HEK293 (cell line): ENCODE results near the gene ELOVL6.

Experiments used
- CTCF ChIA-PET: fragments of 350-600 bp; formaldehyde crosslinking; extraction: SDS; loops from one replicate; lab custom pipeline; 2021; ENCODE audit warnings: antibody characterized with exemption; lab: Yijun Ruan, JAX
- POLR2A ChIA-PET: fragments of 300-600 bp; formaldehyde crosslinking; extraction: SDS; loops from one replicate; lab custom pipeline; 2020; ENCODE audit warnings: antibody characterized with exemption, inconsistent platforms; lab: Yijun Ruan, JAX
- H3K27ac ChIP-seq: fragments of 200-500 bp; sonication (Bioruptor generic); 2 replicates; pipeline ENCODE4 v1.5.1; 2014; ENCODE audit warnings: low read depth, low read length, control low read depth, inconsistent platforms; ENCODE audit errors: extremely low read depth
- H3K36me3 ChIP-seq, 2 experiments: fragments of 200-500 bp in 1 of 2; sonication (Bioruptor generic) in 1 of 2; 1 replicate in 1 of 2; 2 replicates in 1 of 2; pipeline ENCODE4 v1.5.1; 2014 to 2017; ENCODE audit warnings: inconsistent platforms in 2 of 2, low read length in 2 of 2; ENCODE audit not compliant: control insufficient read depth in 2 of 2, insufficient read depth in 1 of 2
- H3K4me1 ChIP-seq: fragments of 200-500 bp; sonication (Bioruptor generic); 2 replicates; pipeline ENCODE4 v1.5.1; 2014; ENCODE audit warnings: mild to moderate bottlenecking, low read length, inconsistent platforms; ENCODE audit not compliant: control insufficient read depth, insufficient read depth
- H3K4me3 ChIP-seq: 2 replicates; pipeline ENCODE4 v1.5.1; 2011; ENCODE audit warnings: low read depth, mild to moderate bottlenecking, control low read depth, low read length, moderate library complexity
- H3K9me3 ChIP-seq: fragments of 200-500 bp; sonication (Bioruptor generic); 2 replicates; pipeline ENCODE4 v1.5.1; 2014; ENCODE audit warnings: low read depth, low read length, inconsistent platforms; ENCODE audit not compliant: control insufficient read depth, insufficient read depth
- HOXD13 ChIP-seq: sonication (generic); formaldehyde crosslinking; IDR thresholded peaks from 2 replicates; pipeline ENCODE4 v1.8.0; 2022; ENCODE audit warnings: missing genetic modification reagents, borderline replicate concordance
- KLF9 ChIP-seq: fragments of 450-650 bp; formaldehyde crosslinking; IDR thresholded peaks from 2 replicates; pipeline ENCODE4 v1.5.1; 2016; ENCODE audit warnings: missing biosample characterization, missing genetic modification characterization, low read depth
- PBX3 ChIP-seq: sonication (generic); formaldehyde crosslinking; IDR thresholded peaks from 2 replicates; pipeline ENCODE4 v1.8.1; 2022; ENCODE audit warnings: mild to moderate bottlenecking, moderate library complexity, missing genetic modification reagents
- SALL2 ChIP-seq: fragments of 450-650 bp; formaldehyde crosslinking; IDR thresholded peaks from 2 replicates; pipeline ENCODE4 v1.5.0; 2017; ENCODE audit warnings: missing biosample characterization, mild to moderate bottlenecking, missing genetic modification characterization, borderline replicate concordance
- SETDB1 ChIP-seq: IDR thresholded peaks from one replicate; pipeline ENCODE4 v1.6.1; 2017; ENCODE audit warnings: mild to moderate bottlenecking, low read length, moderate library complexity, mixed read lengths; ENCODE audit not compliant: insufficient read length
- ZBTB1 ChIP-seq: fragments of 450-650 bp; formaldehyde crosslinking; IDR thresholded peaks from 2 replicates; pipeline ENCODE4 v1.5.1; 2016; ENCODE audit warnings: missing biosample characterization, missing genetic modification characterization
- ZEB2 ChIP-seq: fragments of 450-650 bp; formaldehyde crosslinking; IDR thresholded peaks from 2 replicates; pipeline ENCODE4 v1.5.1; 2016; ENCODE audit warnings: missing biosample characterization, missing genetic modification characterization
- ZFHX2 ChIP-seq: fragments of 450-650 bp; formaldehyde crosslinking; conservative IDR thresholded peaks from 2 replicates; pipeline ENCODE4 v1.5.1; 2016; ENCODE audit warnings: missing biosample characterization, missing genetic modification characterization
- ZFP3 ChIP-seq: fragments of 450-650 bp; formaldehyde crosslinking; IDR thresholded peaks from 2 replicates; pipeline ENCODE4 v1.5.1; 2016; ENCODE audit warnings: low read depth, missing biosample characterization, missing genetic modification characterization
- ZFP37 ChIP-seq: fragments of 450-650 bp; formaldehyde crosslinking; IDR thresholded peaks from 2 replicates; pipeline ENCODE4 v1.5.1; 2016; ENCODE audit warnings: missing biosample characterization, missing genetic modification characterization
- ZNF202 ChIP-seq: fragments of 450-650 bp; formaldehyde crosslinking; IDR thresholded peaks from 2 replicates; pipeline ENCODE4 v1.5.1; 2016; ENCODE audit warnings: missing biosample characterization, missing genetic modification characterization, borderline replicate concordance
- ZNF274 ChIP-seq, 2 experiments: fragments of 200-500 bp in 1 of 2; fragments of 450-650 bp in 1 of 2; sonication (Bioruptor generic) in 1 of 2; formaldehyde crosslinking in 1 of 2; IDR thresholded peaks; 2 replicates each; pipeline versions ENCODE4 v1.5.1 to v1.6.1; 2014 to 2016; ENCODE audit warnings: borderline replicate concordance in 1 of 2, inconsistent platforms in 1 of 2, low read length in 1 of 2, missing biosample characterization in 1 of 2, missing genetic modification characterization in 1 of 2
- ZNF280D ChIP-seq: fragments of 450-650 bp; formaldehyde crosslinking; IDR thresholded peaks from 2 replicates; pipeline ENCODE4 v1.5.1; 2016; ENCODE audit warnings: missing biosample characterization, missing genetic modification characterization
- ZNF341 ChIP-seq: fragments of 450-650 bp; formaldehyde crosslinking; IDR thresholded peaks from 2 replicates; pipeline ENCODE4; 2016; ENCODE audit warnings: low read depth, missing biosample characterization, missing genetic modification characterization
- ZNF350 ChIP-seq: fragments of 450-650 bp; formaldehyde crosslinking; IDR thresholded peaks from 2 replicates; pipeline ENCODE4 v1.5.0; 2017; ENCODE audit warnings: missing biosample characterization, mild to moderate bottlenecking, missing genetic modification characterization
- ZNF48 ChIP-seq: fragments of 450-650 bp; formaldehyde crosslinking; IDR thresholded peaks from 2 replicates; pipeline ENCODE4 v1.5.1; 2016; ENCODE audit warnings: missing biosample characterization, missing genetic modification characterization
- ZNF514 ChIP-seq: fragments of 450-650 bp; formaldehyde crosslinking; IDR thresholded peaks from 2 replicates; pipeline ENCODE4 v1.5.1; 2016; ENCODE audit warnings: missing biosample characterization, missing genetic modification characterization
- ZNF555 ChIP-seq: fragments of 450-650 bp; formaldehyde crosslinking; conservative IDR thresholded peaks from 2 replicates; pipeline ENCODE4 v1.5.1; 2017; ENCODE audit warnings: missing biosample characterization, mild to moderate bottlenecking, missing genetic modification characterization, inconsistent platforms
- ZNF624 ChIP-seq: fragments of 450-650 bp; formaldehyde crosslinking; IDR thresholded peaks from 2 replicates; pipeline ENCODE4 v1.5.1; 2017; ENCODE audit warnings: missing biosample characterization, missing genetic modification characterization
- ZNF626 ChIP-seq: fragments of 450-650 bp; sonication (Bioruptor Pico); formaldehyde crosslinking; IDR thresholded peaks from 2 replicates; pipeline ENCODE4 v1.5.1; 2018; ENCODE audit warnings: missing biosample characterization, missing genetic modification characterization, inconsistent platforms
- ZNF692 ChIP-seq: fragments of 450-650 bp; formaldehyde crosslinking; IDR thresholded peaks from 2 replicates; pipeline ENCODE4 v1.5.1; 2016; ENCODE audit warnings: missing biosample characterization, missing genetic modification characterization
- ZNF777 ChIP-seq: fragments of 450-650 bp; formaldehyde crosslinking; IDR thresholded peaks from 2 replicates; pipeline ENCODE4 v1.5.1; 2017; ENCODE audit warnings: missing biosample characterization, missing genetic modification characterization, borderline replicate concordance
- ZSCAN16 ChIP-seq: fragments of 450-650 bp; formaldehyde crosslinking; IDR thresholded peaks from 2 replicates; pipeline ENCODE4 v1.5.1; 2016; ENCODE audit warnings: missing biosample characterization, missing genetic modification characterization
- ZSCAN23 ChIP-seq: fragments of 450-650 bp; formaldehyde crosslinking; IDR thresholded peaks from 2 replicates; pipeline ENCODE4 v1.5.1; 2016; ENCODE audit warnings: missing biosample characterization, missing genetic modification characterization
- TF ChIP-seq, protein P1 (sequence below): fragments of 450-650 bp; formaldehyde crosslinking; IDR thresholded peaks from 2 replicates; pipeline ENCODE4 v1.5.1; 2016; ENCODE audit warnings: missing biosample characterization, missing genetic modification characterization
- TF ChIP-seq, protein P2 (sequence below): fragments of 450-650 bp; formaldehyde crosslinking; IDR thresholded peaks from 2 replicates; pipeline ENCODE4 v1.5.1; 2016; ENCODE audit warnings: missing biosample characterization, missing genetic modification characterization

Gene ELOVL6

DNA sequence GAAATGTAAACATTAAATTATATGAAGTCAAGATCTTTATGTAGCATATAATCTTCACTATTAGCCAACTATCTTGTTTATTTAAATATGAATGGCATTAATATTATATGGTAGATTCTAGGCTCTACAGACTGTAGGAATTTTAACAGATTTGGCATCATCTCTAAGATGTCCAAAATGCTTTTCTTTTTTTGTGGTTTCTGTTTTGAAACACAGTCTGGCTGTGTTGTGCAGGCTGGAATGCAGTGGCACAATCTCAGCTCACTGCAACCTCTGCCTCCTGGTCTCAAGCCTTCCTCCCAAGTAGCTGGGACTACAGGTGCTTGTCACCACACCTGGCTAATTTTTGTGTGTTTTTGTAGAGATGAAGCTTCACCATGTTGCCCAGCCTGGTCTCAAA is 76.2 kb downstream of the ELOVL6 start (continued):
- TF ChIP-seq SALL2: no peak
- no peak for TF ChIP-seq ZNF280D
- TF ChIP-seq, all 188 proteins: peak for 0

DNA sequence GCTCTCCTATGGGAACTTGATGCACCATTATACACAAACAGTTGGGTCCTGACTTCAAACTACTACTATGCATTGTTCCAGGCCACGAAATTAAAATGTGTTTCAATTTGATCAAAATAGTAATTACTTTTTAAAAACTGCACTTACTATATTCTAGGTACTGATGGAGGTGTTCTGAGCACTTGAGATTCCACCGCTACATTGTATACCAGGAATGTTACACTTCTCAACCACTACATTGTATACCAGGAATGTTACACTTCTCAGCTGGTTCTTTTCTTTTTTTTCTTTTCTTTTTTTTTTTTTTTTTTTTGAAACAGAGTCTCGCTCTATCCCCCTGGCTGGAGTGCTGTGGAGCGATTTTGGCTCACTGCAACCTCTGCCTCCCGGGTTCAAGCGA is 77.9 kb downstream of the ELOVL6 start:
- POLR2A ChIA-PET: no interaction called here
- Histone ChIP-seq H3K4me1 (no peaks in the 10 kb centered on the region), H3K4me3 (no peak overlapping the region), H3K27ac (no peak overlapping the region), H3K36me3 (no peaks in the 10 kb centered on the region), H3K9me3 (no peaks in the 10 kb centered on the region)
- CTCF ChIA-PET: no interaction called here
- TF ChIP-seq SETDB1 (no peak), ZNF555 (tag by site-specific recombination) (no peak), ZNF626 (tag by site-specific recombination) (no peak), ZNF514 (tag by site-specific recombination) (no peak), ZNF341 (tag by site-specific recombination) (no peak), ZSCAN16 (tag by site-specific recombination) (no peak), KLF9 (tag by site-specific recombination) (no peak), ZNF624 (tag by site-specific recombination) (no peak), ZFP3 (tag by site-specific recombination) (no peak), HOXD13 (CRISPR knock-in tag) (no peak), ZNF692 (tag by site-specific recombination) (no peak), ZNF48 (tag by site-specific recombination) (no peak), ZNF350 (no peak), ZSCAN23 (tag by site-specific recombination) (no peak), ZNF274 (IDR thresholded peaks at IDR 0.05; ENCODE audit: low read length) (no peak), ZNF274 (tag by site-specific recombination; IDR thresholded peaks at IDR 0.05; ENCODE audit: borderline replicate concordance) (no peak)

DNA sequence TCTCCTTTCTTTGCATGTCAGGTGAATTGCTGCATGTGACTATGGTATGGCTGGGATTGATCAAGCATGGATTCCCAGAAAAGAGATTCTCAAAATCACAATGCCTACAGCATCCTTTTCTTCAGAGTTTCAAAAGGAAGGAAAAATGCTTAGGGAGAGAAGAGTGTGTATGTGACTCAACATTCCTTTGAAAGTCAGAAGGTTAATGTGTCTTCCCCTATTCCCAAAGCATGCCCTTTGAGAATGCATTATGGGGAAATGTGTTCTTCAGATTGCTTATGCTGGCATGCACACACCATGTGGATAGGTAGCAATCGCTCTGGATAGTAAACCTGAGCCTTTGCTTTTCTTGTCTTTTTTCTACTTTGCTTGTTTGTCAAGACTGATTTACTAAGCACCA is 78.5 kb downstream of the ELOVL6 start:
- ChIA-PET CTCF (interaction anchor here (0.8 kb wide), 1 partner anchor 70 kb away, joined by 4 read pairs; no protein-coding TSS in a partner anchor), POLR2A (no interaction called here)
- no peak overlapping the region for H3K27ac ChIP-seq
- TF ChIP-seq, protein P1, sequence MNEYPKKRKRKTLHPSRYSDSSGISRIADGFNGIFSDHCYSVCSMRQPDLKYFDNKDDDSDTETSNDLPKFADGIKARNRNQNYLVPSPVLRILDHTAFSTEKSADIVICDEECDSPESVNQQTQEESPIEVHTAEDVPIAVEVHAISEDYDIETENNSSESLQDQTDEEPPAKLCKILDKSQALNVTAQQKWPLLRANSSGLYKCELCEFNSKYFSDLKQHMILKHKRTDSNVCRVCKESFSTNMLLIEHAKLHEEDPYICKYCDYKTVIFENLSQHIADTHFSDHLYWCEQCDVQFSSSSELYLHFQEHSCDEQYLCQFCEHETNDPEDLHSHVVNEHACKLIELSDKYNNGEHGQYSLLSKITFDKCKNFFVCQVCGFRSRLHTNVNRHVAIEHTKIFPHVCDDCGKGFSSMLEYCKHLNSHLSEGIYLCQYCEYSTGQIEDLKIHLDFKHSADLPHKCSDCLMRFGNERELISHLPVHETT (tag by site-specific recombination): no peak
- no peak for TF ChIP-seq ZEB2
- no peak for TF ChIP-seq PBX3 (CRISPR knock-in tag)
- TF ChIP-seq, protein P2, sequence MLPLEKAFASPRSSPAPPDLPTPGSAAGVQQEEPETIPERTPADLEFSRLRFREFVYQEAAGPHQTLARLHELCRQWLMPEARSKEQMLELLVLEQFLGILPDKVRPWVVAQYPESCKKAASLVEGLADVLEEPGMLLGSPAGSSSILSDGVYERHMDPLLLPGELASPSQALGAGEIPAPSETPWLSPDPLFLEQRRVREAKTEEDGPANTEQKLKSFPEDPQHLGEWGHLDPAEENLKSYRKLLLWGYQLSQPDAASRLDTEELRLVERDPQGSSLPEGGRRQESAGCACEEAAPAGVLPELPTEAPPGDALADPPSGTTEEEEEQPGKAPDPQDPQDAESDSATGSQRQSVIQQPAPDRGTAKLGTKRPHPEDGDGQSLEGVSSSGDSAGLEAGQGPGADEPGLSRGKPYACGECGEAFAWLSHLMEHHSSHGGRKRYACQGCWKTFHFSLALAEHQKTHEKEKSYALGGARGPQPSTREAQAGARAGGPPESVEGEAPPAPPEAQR: no peak
- TF ChIP-seq ZNF202 (tag by site-specific recombination): no peak
- TF ChIP-seq ZFP37 (tag by site-specific recombination): no peak
- TF ChIP-seq ZFHX2 (tag by site-specific recombination): no peak
- no peak for TF ChIP-seq ZNF777 (tag by site-specific recombination)
- TF ChIP-seq ZBTB1 (tag by site-specific recombination): no peak

More for the DNA sequence above, 78.5 kb downstream of the ELOVL6 start:
- no peaks in the 10 kb centered on the region for H3K9me3 ChIP-seq
- no peaks in the 10 kb centered on the region for H3K4me1 ChIP-seq
- no peaks in the 10 kb centered on the region for H3K36me3 ChIP-seq
- H3K4me3 ChIP-seq: no peak overlapping the region
